A549 treated with Mapracorat at 1 μM for 4 hours (cell line): ENCODE measurements around the gene OR4D10. TPM values are rescaled to one million over a fixed set of nuclear protein-coding genes. Genes with fewer than 3 reads are reported as not detected.

Source experiments
- total RNA-seq: library from RNA; stranded (reverse); fragments of 200-300 nt; extraction: Qiagen RNA extraction; gene quantifications from 5 replicates; pipeline ENCODE4 v1.2.3, GENCODE V29; 2022

Gene OR4D10
- not detected in 5 replicates for total RNA-seq

DNA sequence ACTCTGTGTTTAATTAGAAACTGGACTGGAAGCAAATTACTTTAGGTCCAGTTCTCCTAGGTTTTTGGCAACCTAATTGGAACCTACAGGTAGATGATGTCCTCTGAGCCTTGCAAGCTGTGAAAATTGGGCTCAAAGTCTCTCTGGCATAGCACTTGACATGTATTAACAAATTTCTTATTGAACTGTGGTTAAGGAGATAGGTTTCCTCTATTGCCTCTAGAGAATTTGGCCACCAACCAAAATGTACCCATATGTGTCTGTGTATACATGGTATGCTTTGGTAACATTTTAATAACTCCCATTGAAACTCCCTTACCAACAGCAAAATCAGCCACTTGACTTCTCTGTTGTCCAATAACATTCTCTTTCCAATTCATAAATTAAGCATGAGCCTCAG lies at the start of gene OR4D10:
OR4D10 (plus strand) TSS at position 301 of the 400 bp plus-strand sequence. CDS start 4,115 bp downstream, outside the sequence.

DNA sequence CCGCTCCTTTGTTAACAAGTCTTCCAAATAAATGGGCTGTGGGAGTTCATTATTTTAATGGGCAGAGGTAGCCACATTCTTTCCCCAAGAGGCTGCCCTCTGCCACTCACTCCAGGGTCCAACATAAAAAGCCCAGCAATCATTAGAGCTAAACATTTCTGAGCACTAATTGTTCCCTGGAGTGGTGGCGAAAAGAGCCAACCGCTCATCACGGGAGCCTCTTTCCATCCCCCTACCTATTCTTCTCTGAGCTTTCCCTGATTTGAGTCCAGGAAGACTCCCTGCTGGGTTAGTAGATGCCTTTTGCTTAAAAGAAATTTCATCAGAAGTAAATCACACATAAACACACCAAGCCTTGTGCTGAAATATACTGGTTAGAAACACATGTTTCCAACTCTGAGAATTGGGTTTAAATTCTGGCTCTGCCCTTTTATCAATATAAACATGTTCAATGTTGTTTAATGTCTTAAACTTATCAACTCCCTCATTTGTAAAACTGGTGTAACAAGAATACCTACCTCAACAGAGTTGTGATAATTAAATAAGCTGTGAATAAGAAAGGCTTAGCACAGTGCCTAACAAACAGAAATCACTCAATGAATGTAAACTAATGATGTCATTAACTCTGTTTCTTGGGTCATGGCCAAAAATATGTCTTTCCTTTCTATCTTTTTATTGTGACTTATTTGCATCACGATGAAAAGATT lies 46.6 kb upstream of the OR4D10 start, which contains the start of gene OR5A2:
OR5A2 (minus strand) TSS at position 53 of the 707 bp plus-strand sequence. CDS start 3,460 bp downstream, outside the sequence.

DNA sequence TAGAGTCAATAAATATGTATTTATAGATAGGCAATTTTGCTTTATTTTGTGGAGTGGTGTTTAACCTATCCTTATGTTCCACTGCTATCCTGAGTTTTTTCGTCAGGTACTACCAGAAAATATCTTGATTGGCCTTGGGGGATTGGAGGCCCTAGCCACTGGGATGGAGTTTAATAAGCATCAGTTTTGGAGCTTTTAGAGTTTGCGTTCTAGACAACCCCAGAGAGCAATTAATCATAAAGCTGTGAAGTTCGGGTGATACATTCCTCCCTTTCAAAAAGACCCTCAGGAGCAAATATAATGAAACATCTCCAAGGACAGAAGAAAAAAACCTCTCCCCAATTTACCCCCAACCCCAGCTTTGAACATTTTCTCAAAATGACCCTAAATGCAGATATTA lies 36.9 kb upstream of the OR4D10 start, which contains the start of gene OR5A1:
OR5A1 (plus strand) TSS at position 301 of the 400 bp plus-strand sequence. CDS start 6,700 bp downstream, outside the sequence.

DNA sequence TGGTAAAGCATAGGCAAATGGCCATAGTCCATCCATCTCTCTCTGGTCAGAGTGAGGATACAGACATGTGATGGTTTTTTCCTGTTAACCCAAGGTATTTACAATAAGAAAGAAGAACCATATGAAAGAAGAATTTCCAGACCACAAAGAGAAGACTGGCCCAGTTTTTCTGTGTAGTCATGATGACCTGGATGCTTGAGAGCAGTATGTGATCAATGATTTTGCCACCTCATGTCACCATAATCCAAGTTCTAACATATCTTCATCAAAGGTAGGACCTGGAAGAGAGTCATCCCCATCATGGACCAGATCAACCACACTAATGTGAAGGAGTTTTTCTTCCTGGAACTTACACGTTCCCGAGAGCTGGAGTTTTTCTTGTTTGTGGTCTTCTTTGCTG lies 16.5 kb upstream of the OR4D10 start, which contains the start of gene OR4D6:
OR4D6 (plus strand) TSS at position 301 of the 400 bp plus-strand sequence; CDS start at position 301, 0 bp downstream.

DNA sequence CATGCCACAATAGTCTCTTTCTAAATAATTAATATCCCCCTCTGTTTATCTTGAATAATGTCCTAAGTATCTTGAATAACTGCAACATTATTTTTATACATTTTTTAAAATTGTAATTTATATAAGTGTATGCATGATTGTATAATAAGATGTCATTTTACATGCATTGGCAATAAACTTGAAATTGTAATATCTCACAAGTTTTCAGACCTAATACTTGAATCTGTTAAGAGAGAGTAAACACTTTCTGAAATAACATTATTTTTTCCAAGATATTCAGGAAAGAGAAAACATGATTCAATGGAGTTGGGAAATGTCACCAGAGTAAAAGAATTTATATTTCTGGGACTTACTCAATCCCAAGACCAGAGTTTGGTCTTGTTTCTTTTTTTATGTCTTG lies 30.2 kb downstream of the OR4D10 start, which contains the start of gene OR4D11:
OR4D11 (plus strand) TSS at position 301 of the 400 bp plus-strand sequence; CDS start at position 301, 0 bp downstream.

DNA sequence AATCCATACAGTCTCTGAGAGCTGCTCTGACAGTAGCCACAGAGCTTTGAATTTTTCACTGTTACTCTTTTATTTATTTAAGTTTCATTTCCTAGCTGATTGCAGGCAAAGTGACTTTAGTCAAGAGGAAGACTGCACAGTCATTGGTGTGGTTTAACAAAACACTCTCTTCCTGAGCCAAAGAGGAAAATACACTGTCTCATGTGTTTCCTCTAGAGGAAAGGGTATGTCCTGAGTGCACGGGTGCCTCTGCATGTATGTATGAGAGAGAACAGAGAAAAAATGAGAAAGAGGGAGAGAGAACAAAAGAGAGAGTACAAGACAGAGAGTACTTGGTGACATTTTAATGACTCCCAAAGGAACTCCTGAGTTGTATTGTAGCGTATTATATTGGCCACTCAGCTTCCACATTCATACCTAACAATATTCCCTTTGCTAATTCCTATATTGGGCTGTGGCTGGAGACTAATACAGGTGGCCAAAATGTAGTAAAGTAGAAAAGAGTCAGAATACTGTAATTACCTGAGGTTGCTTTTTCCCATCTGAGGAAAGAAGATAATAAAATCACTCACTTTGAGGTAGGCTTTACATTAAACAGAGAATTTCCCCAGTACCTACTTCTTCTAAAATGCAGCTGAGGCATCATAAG lies 38.0 kb downstream of the OR4D10 start, which contains the start of gene OR4D9:
OR4D9 (plus strand) TSS at position 599 of the 649 bp plus-strand sequence. CDS start 3,374 bp downstream, outside the sequence.

Other genes with a start within 250 kb of the OR4D10 start
- gene OR5AN1, start 114.4 kb upstream of the OR4D10 start, total RNA-seq: not detected in 5 replicates
- not detected in 5 replicates for gene OR5A2, start 46.9 kb upstream of the OR4D10 start, total RNA-seq
- gene OR5A1, start 36.8 kb upstream of the OR4D10 start, total RNA-seq: not detected in 5 replicates
- not detected in 5 replicates for gene OR4D6, start 16.4 kb upstream of the OR4D10 start, total RNA-seq
- gene OR4D11, start 30.3 kb downstream of the OR4D10 start, total RNA-seq: not detected in 5 replicates
- not detected in 5 replicates for gene OR4D9, start 38.2 kb downstream of the OR4D10 start, total RNA-seq
- gene OSBP, start 142.5 kb downstream of the OR4D10 start, total RNA-seq: 28.1 to 32.8 TPM (median 29.0 TPM) in 5 replicates
- gene PATL1, start 195.7 kb downstream of the OR4D10 start, total RNA-seq: 41.7 to 48.4 TPM (median 46.9 TPM) in 5 replicates
- not detected in 5 replicates for gene OR10V1, start 240.5 kb downstream of the OR4D10 start, total RNA-seq